NCI-H187 treated with DMSO at 0.1 percent for 48 hours (cell line): ENCODE measurements around the gene RFPL3.
"Not testable (repeated sequence)": the region's sequence is repeated elsewhere in the genome, so short reads cannot be mapped to it uniquely, and the experiment has no call there.

Experiments
- DNase-seq: peaks from one replicate; lab custom pipeline; 2025; lab: John Stamatoyannopoulos, UW

Gene RFPL3

GRCh38 chr22:32357567-32357966 is at the start of gene RFPL3:
Gene RFPL3 (plus strand): TSS chr22:32357867. CDS start chr22:32358072, 205 bp downstream.
- DNase-seq, result not testable (repeated sequence)

GRCh38 chr22:32308191-32308590 is 49.5 kb upstream of the RFPL3 start:
- DNase-seq, result no peak

GRCh38 chr22:32308934-32309333 is 48.7 kb upstream of the RFPL3 start:
- DNase-seq, result no peak

- DNase-seq, result no peak
These were observed 47.9 kb upstream of the RFPL3 start for GRCh38 chr22:32309585-32310251.

- no peak for DNase-seq
These were observed 46.9 kb upstream of the RFPL3 start for GRCh38 chr22:32310777-32311176.

GRCh38 chr22:32311551-32312071 is 46.1 kb upstream of the RFPL3 start:
- DNase-seq, result no peak

- DNase-seq, result no peak
These were observed 44.9 kb upstream of the RFPL3 start for GRCh38 chr22:32312748-32313147.

GRCh38 chr22:32313532-32313931 is 44.1 kb upstream of the RFPL3 start:
- no peak for DNase-seq

- DNase-seq, result no peak
These were observed 40.1 kb upstream of the RFPL3 start for GRCh38 chr22:32317524-32317923.

GRCh38 chr22:32318361-32318760 is 39.3 kb upstream of the RFPL3 start:
- DNase-seq, result no peak

GRCh38 chr22:32319861-32320406 is 37.7 kb upstream of the RFPL3 start:
- no peak for DNase-seq

- no peak for DNase-seq
These were observed 34.7 kb upstream of the RFPL3 start for GRCh38 chr22:32322986-32323385.

GRCh38 chr22:32323513-32324164 is 34.0 kb upstream of the RFPL3 start:
- DNase-seq, result no peak

- DNase-seq, result no peak
These were observed 32.9 kb upstream of the RFPL3 start for GRCh38 chr22:32324505-32325415.

GRCh38 chr22:32325416-32325801 is 32.3 kb upstream of the RFPL3 start:
- DNase-seq, result no peak

GRCh38 chr22:32325811-32326237 is 31.8 kb upstream of the RFPL3 start:
- DNase-seq, result no peak

- DNase-seq, result no peak
These were observed 31.0 kb upstream of the RFPL3 start for GRCh38 chr22:32326647-32327046.

GRCh38 chr22:32327066-32327465 is 30.6 kb upstream of the RFPL3 start:
- no peak for DNase-seq

- DNase-seq, result no peak
These were observed 30.0 kb upstream of the RFPL3 start for GRCh38 chr22:32327596-32328171.

GRCh38 chr22:32328306-32329201 is 29.1 kb upstream of the RFPL3 start:
- DNase-seq, result no peak

- no peak for DNase-seq
These were observed 28.4 kb upstream of the RFPL3 start for GRCh38 chr22:32329202-32329645.
